DND-41 (cell line): ENCODE measurements around the gene ATPAF2.

Source experiments
- EZH2 ChIP-seq: IDR thresholded peaks from 3 replicates; pipeline ENCODE4 v1.6.1; 2012; ENCODE audit warnings: borderline replicate concordance, low read depth, mild to moderate bottlenecking, moderate library complexity, low read length, inconsistent platforms; ENCODE audit not compliant: severe bottlenecking
- TF ChIP-seq, protein P1 (sequence below): IDR thresholded peaks from 2 replicates; pipeline ENCODE4 v1.5.1; 2012; ENCODE audit warnings: borderline replicate concordance, low read length, moderate library complexity, mild to moderate bottlenecking; ENCODE audit not compliant: poor library complexity, severe bottlenecking; ENCODE audit errors: extremely low read depth

DNA sequence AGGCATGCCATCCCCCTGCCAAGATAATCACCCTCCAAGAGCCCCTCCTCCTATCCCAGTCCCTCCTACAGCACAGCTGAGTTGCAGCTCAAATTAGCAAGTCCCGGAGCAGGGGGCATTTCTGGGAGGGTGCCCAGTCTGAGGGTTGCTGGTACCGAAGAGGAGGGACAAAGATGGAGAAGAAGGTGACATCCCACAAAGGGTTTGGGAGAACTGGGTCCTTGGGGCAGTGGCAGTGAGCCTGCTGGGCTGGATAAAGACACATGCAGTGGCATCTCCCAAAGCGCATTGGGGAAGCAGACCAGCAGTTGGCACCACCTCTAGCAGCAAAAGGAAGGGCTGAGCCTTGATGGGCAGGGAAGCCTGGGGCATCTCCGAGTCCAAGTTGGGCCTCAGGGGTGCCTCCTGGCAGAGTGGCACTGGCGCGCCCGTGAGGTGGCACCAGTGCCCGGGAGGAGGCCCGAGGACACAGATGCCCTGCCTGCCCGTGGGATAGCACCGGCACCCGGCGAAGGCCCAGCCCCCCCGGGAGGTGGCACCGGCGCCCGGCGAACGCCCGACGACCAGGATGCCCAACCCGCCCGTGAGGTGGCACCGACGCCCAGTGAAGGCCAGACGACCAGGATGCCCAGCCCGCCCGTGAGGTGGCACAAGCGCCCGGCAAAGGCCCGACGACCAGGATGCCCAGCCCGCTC is 67.4 kb downstream of the ATPAF2 start:
- TF ChIP-seq, protein P1, sequence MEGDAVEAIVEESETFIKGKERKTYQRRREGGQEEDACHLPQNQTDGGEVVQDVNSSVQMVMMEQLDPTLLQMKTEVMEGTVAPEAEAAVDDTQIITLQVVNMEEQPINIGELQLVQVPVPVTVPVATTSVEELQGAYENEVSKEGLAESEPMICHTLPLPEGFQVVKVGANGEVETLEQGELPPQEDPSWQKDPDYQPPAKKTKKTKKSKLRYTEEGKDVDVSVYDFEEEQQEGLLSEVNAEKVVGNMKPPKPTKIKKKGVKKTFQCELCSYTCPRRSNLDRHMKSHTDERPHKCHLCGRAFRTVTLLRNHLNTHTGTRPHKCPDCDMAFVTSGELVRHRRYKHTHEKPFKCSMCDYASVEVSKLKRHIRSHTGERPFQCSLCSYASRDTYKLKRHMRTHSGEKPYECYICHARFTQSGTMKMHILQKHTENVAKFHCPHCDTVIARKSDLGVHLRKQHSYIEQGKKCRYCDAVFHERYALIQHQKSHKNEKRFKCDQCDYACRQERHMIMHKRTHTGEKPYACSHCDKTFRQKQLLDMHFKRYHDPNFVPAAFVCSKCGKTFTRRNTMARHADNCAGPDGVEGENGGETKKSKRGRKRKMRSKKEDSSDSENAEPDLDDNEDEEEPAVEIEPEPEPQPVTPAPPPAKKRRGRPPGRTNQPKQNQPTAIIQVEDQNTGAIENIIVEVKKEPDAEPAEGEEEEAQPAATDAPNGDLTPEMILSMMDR, result no peak
- no peak for TF ChIP-seq EZH2
